HepG2 (cell line): Measurements from ENCODE around the gene CHST11. TPM values are rescaled to one million over a fixed set of nuclear protein-coding genes. Genes with fewer than 3 reads are reported as not detected.

Experiments
- ATAC-seq: fragments of 200-7000 bp; cut with Tn5 transposase; 3 replicates; pipeline ENCODE4 v1.9.1; 2020; ENCODE audit warnings: mild to moderate bottlenecking, moderate library complexity
- BruUV-seq: library from RNA; stranded (reverse); fragments of 400-500 nt; replicated peaks from 2 replicates; lab custom pipeline; 2021; lab: Mats Ljungman, UMichigan
- CTCF ChIA-PET: fragments of 300-600 bp; formaldehyde crosslinking; extraction: SDS; loops from one replicate; lab custom pipeline; 2021; ENCODE audit warnings: low total read pairs, inconsistent platforms, low intra/inter-chr PET ratio; lab: Yijun Ruan, JAX
- POLR2A ChIA-PET: fragments of 350-600 bp; sonication (Branson Sonifier 250); formaldehyde crosslinking; loops from one replicate; lab custom pipeline; 2020; ENCODE audit warnings: antibody characterized with exemption, inconsistent platforms; lab: Yijun Ruan, JAX
- DNase-seq: peaks from one replicate; pipeline ENCODE4 v3.0.0-alpha.2; 2015; ENCODE audit warnings: low spot score
- FAIRE-seq: peaks from 3 replicates; lab custom pipeline; 2011; peaks lifted over from hg19 to GRCh38; lab: Jason Lieb, UNC
- H2AFZ ChIP-seq: one replicate; pipeline ENCODE4 v1.6.1; 2011; ENCODE audit warnings: low read length, inconsistent platforms
- H3K27ac ChIP-seq: fragments of 300-600 bp; 3 replicates; pipeline ENCODE4 v1.8.0; 2011; ENCODE audit warnings: mixed run types, mild to moderate bottlenecking, mixed read lengths, low read length, inconsistent platforms; ENCODE audit not compliant: insufficient read depth; ENCODE audit errors: extremely low read length
- H3K27me3 ChIP-seq, 2 experiments: fragments of 200-600 bp in 1 of 2; 2 replicates in 1 of 2; 3 replicates in 1 of 2; pipeline versions ENCODE4 v1.6.0 to v1.8.0; 2011; ENCODE audit warnings: low read length in 2 of 2, mild to moderate bottlenecking in 2 of 2, moderate library complexity in 2 of 2, inconsistent platforms in 1 of 2; ENCODE audit not compliant: insufficient read depth in 2 of 2, control insufficient read depth in 1 of 2
- H3K36me3 ChIP-seq, 2 experiments: fragments of 200-600 bp in 1 of 2; replicated peaks in 1 of 2; 2 replicates in 1 of 2; 3 replicates in 1 of 2; pipeline versions ENCODE4 v1.5.1 to v1.8.0; 2011; ENCODE audit warnings: low read length in 2 of 2, inconsistent platforms in 1 of 2; ENCODE audit not compliant: insufficient read depth in 2 of 2, control insufficient read depth in 1 of 2
- H3K4me1 ChIP-seq: 2 replicates; pipeline ENCODE4 v1.5.1; 2012; ENCODE audit warnings: low read length, inconsistent platforms; ENCODE audit not compliant: insufficient read depth
- H3K4me2 ChIP-seq: 2 replicates; pipeline ENCODE4 v1.6.0; 2011; ENCODE audit warnings: low read depth, low read length, inconsistent platforms
- H3K4me3 ChIP-seq, 3 experiments: fragments of 200-600 bp in 1 of 3; sonication (generic), shearing (Covaris generic) in 1 of 3; replicated peaks in 1 of 3; 2 replicates each; pipeline ENCODE4 v1.5.1; 2011 to 2016; ENCODE audit warnings: low read length in 3 of 3, inconsistent platforms in 2 of 3, low read depth in 2 of 3, mild to moderate bottlenecking in 2 of 3, control low read depth in 1 of 3, mixed read lengths in 1 of 3; ENCODE audit not compliant: insufficient read depth in 1 of 3
- H3K79me2 ChIP-seq: one replicate; pipeline ENCODE4 v1.6.1; 2011; ENCODE audit warnings: low read length, inconsistent platforms; ENCODE audit not compliant: insufficient read depth
- H3K9ac ChIP-seq: 2 replicates; pipeline ENCODE4 v1.6.0; 2011; ENCODE audit warnings: mild to moderate bottlenecking, low read depth, low read length, inconsistent platforms; ENCODE audit not compliant: insufficient read depth
- H3K9me3 ChIP-seq: 2 replicates; pipeline ENCODE4 v1.5.1; 2012; ENCODE audit warnings: mild to moderate bottlenecking, low read length
- H4K20me1 ChIP-seq: 2 replicates; pipeline ENCODE4 v1.6.0; 2011; ENCODE audit warnings: inconsistent platforms, mild to moderate bottlenecking, low read length, moderate library complexity; ENCODE audit not compliant: insufficient read depth
- AKAP8 ChIP-seq: sonication (generic); formaldehyde crosslinking; IDR thresholded peaks from 2 replicates; pipeline ENCODE4 v1.5.1; 2020; ENCODE audit warnings: mild to moderate bottlenecking, missing genetic modification reagents
- CC2D1A ChIP-seq: sonication (generic); formaldehyde crosslinking; IDR thresholded peaks from 2 replicates; pipeline ENCODE4 v1.8.1; 2023; ENCODE audit warnings: mild to moderate bottlenecking, missing genetic modification reagents
- FIP1L1 ChIP-seq: fragments of 200-400 bp; formaldehyde crosslinking; IDR thresholded peaks from 2 replicates; pipeline ENCODE4 v1.6.1; 2018; ENCODE audit warnings: low read depth, mild to moderate bottlenecking, low read length, moderate library complexity, borderline replicate concordance; ENCODE audit not compliant: insufficient read depth
- IRF2 ChIP-seq: IDR thresholded peaks from 2 replicates; pipeline ENCODE4 v1.6.1; 2018; ENCODE audit warnings: missing genetic modification reagents, missing compliant biosample characterization
- MAFF ChIP-seq: IDR thresholded peaks from 2 replicates; pipeline ENCODE4 v1.6.1; 2011; ENCODE audit warnings: low read depth, low read length, improper control_type of control experiment
- MAFK ChIP-seq, 2 experiments: IDR thresholded peaks in 1 of 2; conservative IDR thresholded peaks in 1 of 2; 2 replicates each; pipeline ENCODE4 v1.6.1; 2011; ENCODE audit warnings: improper control_type of control experiment in 2 of 2, low read length in 2 of 2
- NCOA2 ChIP-seq: sonication (generic); formaldehyde crosslinking; IDR thresholded peaks from 2 replicates; pipeline ENCODE4 v1.8.0; 2022; ENCODE audit warnings: inconsistent platforms
- SALL2 ChIP-seq: sonication (generic); formaldehyde crosslinking; IDR thresholded peaks from 2 replicates; pipeline ENCODE4 v1.8.1; 2023; ENCODE audit warnings: mild to moderate bottlenecking, missing genetic modification reagents, inconsistent platforms
- SOX5 ChIP-seq: IDR thresholded peaks from 2 replicates; pipeline ENCODE4 v1.6.1; 2016; ENCODE audit warnings: borderline replicate concordance
- TEAD2 ChIP-seq: sonication (generic); formaldehyde crosslinking; IDR thresholded peaks from 2 replicates; pipeline ENCODE4 v1.9.0; 2021; ENCODE audit warnings: missing genetic modification reagents
- ZNF207 ChIP-seq: fragments of 450-650 bp; IDR thresholded peaks from 2 replicates; pipeline ENCODE4 v1.6.1; 2016; ENCODE audit warnings: antibody characterized with exemption, borderline replicate concordance
- ZNF33B ChIP-seq: sonication (generic); formaldehyde crosslinking; IDR thresholded peaks from 2 replicates; pipeline ENCODE4 v1.5.1; 2020; ENCODE audit warnings: mild to moderate bottlenecking, missing genetic modification reagents
- ZNF451 ChIP-seq: sonication (generic); formaldehyde crosslinking; IDR thresholded peaks from 2 replicates; pipeline ENCODE4 v1.5.0; 2020; ENCODE audit warnings: mild to moderate bottlenecking, missing genetic modification reagents
- WGBS: methylation state at CpG from one replicate; pipeline ENCODE4 v1.1.6; 2017; ENCODE audit warnings: low lambda C conversion rate; 5-methylcytosine and 5-hydroxymethylcytosine counted together
- in situ Hi-C: cut with HindIII; loops from 2 replicates; pipeline ENCODE4 v1.10.0; 2017; ENCODE audit warnings: low pct_unique_long_range_greater_than_20kb; ENCODE audit not compliant: extremely low pct_ligation_motif_present
- intact Hi-C: fragments of 100-400 bp; cut with micrococcal nuclease; formaldehyde crosslinking; loops from one replicate; pipeline ENCODE4 v1.10.0; 2022; ENCODE audit not compliant: unreplicated experiment
- polyA plus RNA-seq, 8 experiments: library from polyadenylated mRNA; depleted of rRNA in 3 of 8; stranded (reverse) in 7 of 8; unstranded in 1 of 8; fragments of >200 nt; fragmentation: Illumina TruSeq in 4 of 8; extraction: Trizol in 4 of 8; gene quantifications; 2 replicates each; pipeline versions ENCODE4 v1.2.1 to v1.2.3, GENCODE V29; 2011 to 2016; ENCODE audit warnings: low read depth in 4 of 8, missing spikeins in 1 of 8, mixed read lengths in 1 of 8; ENCODE audit not compliant: insufficient read depth in 1 of 8
- total RNA-seq, 5 experiments: library from RNA; depleted of rRNA; stranded (reverse); fragments of >200 nt; fragmentation: Illumina TruSeq; extraction: Trizol; gene quantifications; 2 replicates each; pipeline ENCODE4 v1.2.3, GENCODE V29; 2016; ENCODE audit warnings: low read depth in 1 of 5
- TF ChIP-seq, protein P1 (sequence below): sonication (generic); formaldehyde crosslinking; IDR thresholded peaks from 2 replicates; pipeline ENCODE4 v1.4.0; 2020; ENCODE audit warnings: low read depth, mild to moderate bottlenecking, missing genetic modification reagents
- TF ChIP-seq, protein P2 (sequence below), 2 experiments: IDR thresholded peaks; 2 replicates each; pipeline ENCODE4 v1.6.1; 2011 to 2012; ENCODE audit warnings: low read length in 2 of 2, borderline replicate concordance in 1 of 2, low read depth in 1 of 2, mild to moderate bottlenecking in 1 of 2, moderate library complexity in 1 of 2

CHST11 gene
- total and polyA plus RNA-seq, 2 of the 13 experiments (the other 11 are each of a cell fraction or from before 2014, with no cell fraction given), result 0.15 TPM; not detected in 1

DNA sequence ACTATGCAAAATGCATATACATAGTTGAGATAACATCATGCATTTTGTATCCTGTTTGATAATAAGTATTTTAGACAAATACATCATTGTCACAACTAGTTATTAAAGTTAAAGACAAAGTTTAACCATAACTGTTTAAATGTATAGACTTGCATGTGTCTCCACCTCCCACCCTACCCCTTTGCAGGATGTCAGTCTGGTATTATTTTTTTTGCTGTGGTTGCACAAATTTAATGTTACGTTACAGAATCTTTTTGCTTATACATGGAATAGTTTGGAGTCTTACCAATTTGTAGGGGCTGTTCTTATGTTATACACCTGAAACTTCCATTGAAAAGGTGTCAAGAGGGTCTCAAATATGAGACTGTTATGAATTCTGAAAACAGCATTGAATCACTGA is 5.6 kb downstream of the CHST11 start:
- TF ChIP-seq ZNF207 (no peak), NCOA2 (CRISPR knock-in tag) (no peak), IRF2 (CRISPR knock-in tag) (no peak), FIP1L1 (no peak), AKAP8 (CRISPR knock-in tag) (no peak), MAFF (peak; percentile 90), MAFK (conservative IDR thresholded peaks at IDR 0.05 in 1 of 2, IDR thresholded peaks at IDR 0.05 in 1 of 2; ENCODE audit: low read length in 2 of 2) (peak; percentile 81 to 89), SOX5 (CRISPR knock-in tag) (no peak), CC2D1A (CRISPR knock-in tag) (no peak), ZNF451 (CRISPR knock-in tag) (no peak), SALL2 (CRISPR knock-in tag) (no peak), ZNF33B (CRISPR knock-in tag) (no peak), TEAD2 (no peak)
- TF ChIP-seq, protein P1, sequence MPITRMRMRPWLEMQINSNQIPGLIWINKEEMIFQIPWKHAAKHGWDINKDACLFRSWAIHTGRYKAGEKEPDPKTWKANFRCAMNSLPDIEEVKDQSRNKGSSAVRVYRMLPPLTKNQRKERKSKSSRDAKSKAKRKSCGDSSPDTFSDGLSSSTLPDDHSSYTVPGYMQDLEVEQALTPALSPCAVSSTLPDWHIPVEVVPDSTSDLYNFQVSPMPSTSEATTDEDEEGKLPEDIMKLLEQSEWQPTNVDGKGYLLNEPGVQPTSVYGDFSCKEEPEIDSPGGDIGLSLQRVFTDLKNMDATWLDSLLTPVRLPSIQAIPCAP (CRISPR knock-in tag), result no peak
- TF ChIP-seq, protein P2, sequence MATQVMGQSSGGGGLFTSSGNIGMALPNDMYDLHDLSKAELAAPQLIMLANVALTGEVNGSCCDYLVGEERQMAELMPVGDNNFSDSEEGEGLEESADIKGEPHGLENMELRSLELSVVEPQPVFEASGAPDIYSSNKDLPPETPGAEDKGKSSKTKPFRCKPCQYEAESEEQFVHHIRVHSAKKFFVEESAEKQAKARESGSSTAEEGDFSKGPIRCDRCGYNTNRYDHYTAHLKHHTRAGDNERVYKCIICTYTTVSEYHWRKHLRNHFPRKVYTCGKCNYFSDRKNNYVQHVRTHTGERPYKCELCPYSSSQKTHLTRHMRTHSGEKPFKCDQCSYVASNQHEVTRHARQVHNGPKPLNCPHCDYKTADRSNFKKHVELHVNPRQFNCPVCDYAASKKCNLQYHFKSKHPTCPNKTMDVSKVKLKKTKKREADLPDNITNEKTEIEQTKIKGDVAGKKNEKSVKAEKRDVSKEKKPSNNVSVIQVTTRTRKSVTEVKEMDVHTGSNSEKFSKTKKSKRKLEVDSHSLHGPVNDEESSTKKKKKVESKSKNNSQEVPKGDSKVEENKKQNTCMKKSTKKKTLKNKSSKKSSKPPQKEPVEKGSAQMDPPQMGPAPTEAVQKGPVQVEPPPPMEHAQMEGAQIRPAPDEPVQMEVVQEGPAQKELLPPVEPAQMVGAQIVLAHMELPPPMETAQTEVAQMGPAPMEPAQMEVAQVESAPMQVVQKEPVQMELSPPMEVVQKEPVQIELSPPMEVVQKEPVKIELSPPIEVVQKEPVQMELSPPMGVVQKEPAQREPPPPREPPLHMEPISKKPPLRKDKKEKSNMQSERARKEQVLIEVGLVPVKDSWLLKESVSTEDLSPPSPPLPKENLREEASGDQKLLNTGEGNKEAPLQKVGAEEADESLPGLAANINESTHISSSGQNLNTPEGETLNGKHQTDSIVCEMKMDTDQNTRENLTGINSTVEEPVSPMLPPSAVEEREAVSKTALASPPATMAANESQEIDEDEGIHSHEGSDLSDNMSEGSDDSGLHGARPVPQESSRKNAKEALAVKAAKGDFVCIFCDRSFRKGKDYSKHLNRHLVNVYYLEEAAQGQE (IDR thresholded peaks at IDR 0.05; ENCODE audit: borderline replicate concordance in 1 of 2, low read depth in 1 of 2, low read length in 2 of 2), result no peak
- TF ChIP-seq, all 625 proteins: peak for 2
- H3K4me2 ChIP-seq, result no peak overlapping the region
- FAIRE-seq (no peak), ATAC-seq (no peak), DNase-seq (no peak)
- H3K27ac ChIP-seq, result no peak overlapping the region
- H3K79me2 ChIP-seq, result no peaks in the 10 kb centered on the region
- in situ Hi-C loops, result no loop called here
- no peaks in the 10 kb centered on the region for H4K20me1 ChIP-seq
- H3K4me3 ChIP-seq, result no peak overlapping the region
- no peaks in the 10 kb centered on the region for H3K36me3 ChIP-seq
- peaks cover 6 to 32% of the 10 kb centered on the region in 2 experiments; a peak in 4 of 5 replicates for H3K27me3 ChIP-seq
- no peak overlapping the region for H2AFZ ChIP-seq
- ChIA-PET POLR2A (no interaction called here), CTCF (no interaction called here)
- WGBS, result 14% methylated on average over 1 of the region's 1 CpG
- no peak overlapping the region for H3K9ac ChIP-seq
- H3K9me3 ChIP-seq, result no peaks in the 10 kb centered on the region
- intact Hi-C loops, result no loop called here
- no TSS peak for BruUV-seq
- no peaks in the 10 kb centered on the region for H3K4me1 ChIP-seq
